ENCODE measurements around the gene PIWIL4.
"Not testable (repeated sequence)": the region's sequence is repeated elsewhere in the genome, so short reads cannot be mapped to it uniquely, and the experiment has no call there.

PIWIL4 gene

DNA sequence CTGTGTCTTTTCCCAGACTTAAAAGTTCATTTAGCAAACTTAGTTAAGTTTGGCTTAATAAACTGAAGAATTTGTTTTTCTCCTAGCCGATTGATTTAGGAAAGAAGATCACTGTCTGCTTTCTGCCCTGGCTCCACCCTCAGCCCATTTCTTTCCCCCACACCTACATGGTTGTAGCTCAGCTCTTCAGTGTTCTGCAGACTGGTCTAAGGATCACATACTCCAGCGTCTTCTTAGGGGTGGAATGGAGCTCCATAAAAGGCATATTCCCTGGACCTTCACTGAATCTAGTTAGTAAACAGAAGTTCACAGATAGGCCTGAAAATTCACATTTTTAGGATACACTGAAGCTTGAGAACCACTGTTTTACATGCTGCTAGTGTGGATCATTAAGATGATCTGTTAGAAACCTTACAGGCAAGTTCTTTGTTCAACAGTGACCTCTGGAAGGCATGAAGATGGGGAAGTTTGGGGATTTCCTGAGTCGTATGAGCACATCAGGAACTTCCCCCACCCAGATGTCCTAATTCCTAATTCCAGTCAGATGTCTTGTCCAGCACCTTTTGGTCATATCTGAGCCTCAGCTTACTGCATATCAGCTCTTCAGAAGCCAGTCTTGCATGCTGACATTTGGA, 16.8 kb downstream of the PIWIL4 start:
- no peak for DNase-seq (ENCODE audit: low read depth in 1 of 2, low spot score in 1 of 2)

DNA sequence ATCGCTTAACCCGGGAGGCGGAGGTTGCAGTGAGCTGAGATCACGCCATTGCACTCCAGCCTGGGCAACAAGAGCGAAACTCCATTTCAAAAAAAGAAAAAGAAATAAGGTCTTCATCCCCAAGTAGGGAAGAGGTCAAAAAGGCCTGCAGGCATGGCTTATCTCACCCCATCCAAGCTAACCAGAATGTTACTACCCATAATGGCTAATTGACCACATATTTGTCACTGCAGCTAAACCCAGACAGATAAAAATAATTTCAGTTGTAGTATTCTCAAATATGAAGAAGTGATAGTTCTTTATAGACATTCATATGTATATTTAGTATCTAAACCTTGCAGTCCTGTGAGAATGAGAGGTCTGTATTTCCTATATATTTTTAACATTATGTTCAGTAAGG, 17.8 kb downstream of the PIWIL4 start:
- no peak for DNase-seq (ENCODE audit: low read depth in 1 of 2, low spot score in 1 of 2)

DNA sequence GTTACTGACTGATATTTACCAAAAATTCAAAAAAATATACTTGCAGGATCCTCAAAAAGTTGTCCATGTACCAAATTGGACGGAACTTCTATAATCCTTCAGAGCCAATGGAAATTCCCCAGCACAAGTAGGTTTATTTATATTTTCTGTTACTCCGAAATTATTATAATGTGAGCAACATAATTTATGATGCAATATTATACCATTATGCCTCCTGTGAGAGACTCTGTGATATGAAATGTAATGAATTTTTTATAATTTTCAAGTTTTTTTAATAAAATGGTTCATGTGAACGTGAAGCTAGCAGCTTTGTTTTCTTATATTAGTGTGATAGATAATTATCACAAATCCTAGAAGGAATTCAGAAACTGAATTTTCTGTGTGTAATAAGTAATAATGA, 18.2 kb downstream of the PIWIL4 start:
- no peak for DNase-seq (ENCODE audit: low read depth in 1 of 2, low spot score in 1 of 2)

DNA sequence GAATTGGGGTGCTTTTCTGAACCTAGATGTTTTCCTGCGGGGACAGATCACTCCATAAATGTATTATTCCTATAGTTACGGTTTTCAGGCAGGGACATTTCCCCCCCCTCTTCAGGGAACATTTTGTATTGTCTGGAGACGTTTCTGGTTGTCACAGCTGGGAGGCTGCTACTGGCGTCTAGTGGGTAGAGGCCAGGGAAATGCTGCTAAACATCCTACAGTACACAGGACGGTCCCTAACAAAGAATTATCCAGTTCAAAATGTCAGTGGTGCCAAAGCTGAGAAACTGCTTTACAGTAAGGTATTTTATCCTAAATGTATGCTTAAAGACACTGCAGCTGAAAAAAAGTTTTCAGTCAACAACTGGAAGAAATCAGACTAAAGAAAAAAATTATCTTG, 19.4 kb downstream of the PIWIL4 start:
- no peak for DNase-seq (ENCODE audit: low read depth in 1 of 2, low spot score in 1 of 2)

DNA sequence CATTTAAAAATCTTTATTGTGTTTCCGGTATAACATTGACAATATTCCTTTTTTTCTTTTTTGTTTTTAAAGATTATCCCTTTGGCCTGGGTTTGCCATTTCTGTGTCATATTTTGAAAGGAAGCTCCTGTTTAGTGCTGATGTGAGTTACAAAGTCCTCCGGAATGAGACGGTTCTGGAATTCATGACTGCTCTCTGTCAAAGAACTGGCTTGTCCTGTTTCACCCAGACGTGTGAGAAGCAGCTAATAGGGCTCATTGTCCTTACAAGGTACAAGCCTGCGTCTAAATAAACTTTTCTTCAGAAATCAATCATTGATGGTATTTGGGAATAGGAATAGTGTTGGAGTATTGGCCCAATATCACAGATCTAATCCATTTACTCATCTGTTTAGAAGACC, 19.8 kb downstream of the PIWIL4 start:
- DNase-seq (ENCODE audit: low read depth in 1 of 2, low spot score in 1 of 2) = no peak

DNA sequence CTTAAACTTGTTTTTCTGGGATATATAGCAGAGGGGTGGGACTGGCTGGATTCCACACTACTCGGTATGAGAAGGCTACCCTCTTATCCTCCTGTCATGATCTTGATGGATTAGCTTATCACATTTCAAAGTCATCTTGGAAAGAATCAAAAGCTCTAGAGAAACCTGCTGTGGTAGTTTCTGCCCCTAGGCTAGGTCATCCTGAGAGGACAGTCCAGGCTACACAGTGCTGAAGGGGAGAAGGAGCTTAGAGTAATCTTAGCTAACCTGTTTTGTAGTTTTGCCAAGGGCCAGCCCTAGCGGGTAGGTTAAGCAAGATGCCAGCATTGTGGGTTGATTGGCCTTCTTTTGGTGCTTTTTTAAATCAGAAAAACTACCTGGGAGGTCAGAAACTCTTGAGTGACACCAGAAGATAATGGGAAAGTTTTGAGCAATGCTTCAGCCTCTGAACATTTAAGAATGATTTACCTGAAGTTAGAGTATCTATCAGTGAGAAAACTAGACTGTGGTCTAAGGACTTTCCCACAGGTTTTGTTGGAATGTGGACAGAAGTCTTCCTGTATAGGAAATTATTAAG, 21.3 kb downstream of the PIWIL4 start:
- no peak for DNase-seq (ENCODE audit: low read depth in 1 of 2, low spot score in 1 of 2)

DNA sequence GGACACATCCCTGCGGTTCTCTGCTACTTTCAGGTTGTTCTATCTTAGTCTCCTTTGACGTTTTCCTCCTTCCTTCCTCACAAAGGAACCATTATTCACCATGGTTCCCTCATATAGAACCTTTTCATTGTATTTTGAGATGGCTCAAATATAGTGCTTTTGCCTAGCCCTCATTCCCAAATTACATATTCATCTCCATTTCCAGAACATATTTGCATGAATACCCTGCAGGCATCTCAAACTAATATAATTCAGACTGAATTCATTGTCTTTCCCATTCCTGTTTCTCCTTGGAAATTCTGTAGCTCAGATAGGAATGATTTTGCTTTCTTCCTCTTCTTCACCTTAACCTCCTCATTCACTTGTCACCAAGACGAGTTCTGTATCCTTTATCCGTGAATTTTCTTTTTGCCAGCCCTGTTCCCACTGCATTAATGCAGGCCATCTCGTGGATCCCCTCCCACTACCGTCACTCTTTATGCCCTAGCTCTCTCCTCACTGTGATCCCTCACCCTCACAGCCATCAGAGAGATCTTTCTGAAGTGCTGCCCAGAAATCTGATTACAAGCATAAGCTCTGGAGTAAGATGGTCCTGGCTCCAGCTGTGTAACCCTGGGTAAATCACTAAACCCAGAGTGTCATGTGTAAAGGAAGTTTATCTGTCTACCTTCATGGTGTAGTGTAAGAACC, 23.3 kb downstream of the PIWIL4 start:
- DNase-seq (ENCODE audit: low read depth in 1 of 2, low spot score in 1 of 2) = no peak

DNA sequence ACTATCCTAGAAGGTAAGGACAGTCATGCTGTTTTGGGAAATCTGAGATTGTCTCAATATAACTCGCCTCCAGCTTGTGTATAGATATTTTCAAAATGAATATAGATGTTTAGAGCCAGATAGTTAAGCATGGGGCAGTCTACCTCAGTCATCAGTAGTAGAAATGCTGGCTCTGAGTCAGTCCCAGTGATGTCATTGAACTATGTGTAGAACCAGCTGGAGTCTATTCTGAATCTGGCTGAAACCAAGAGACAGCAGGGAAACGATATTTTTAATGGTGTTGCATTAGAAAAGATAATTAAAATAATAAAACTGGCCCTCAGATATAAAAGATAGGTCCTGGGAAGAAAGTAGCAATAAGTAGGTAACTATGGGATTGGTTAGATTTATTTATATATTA, 25.9 kb downstream of the PIWIL4 start:
- no peak for DNase-seq (ENCODE audit: low read depth in 1 of 2, low spot score in 1 of 2)

DNA sequence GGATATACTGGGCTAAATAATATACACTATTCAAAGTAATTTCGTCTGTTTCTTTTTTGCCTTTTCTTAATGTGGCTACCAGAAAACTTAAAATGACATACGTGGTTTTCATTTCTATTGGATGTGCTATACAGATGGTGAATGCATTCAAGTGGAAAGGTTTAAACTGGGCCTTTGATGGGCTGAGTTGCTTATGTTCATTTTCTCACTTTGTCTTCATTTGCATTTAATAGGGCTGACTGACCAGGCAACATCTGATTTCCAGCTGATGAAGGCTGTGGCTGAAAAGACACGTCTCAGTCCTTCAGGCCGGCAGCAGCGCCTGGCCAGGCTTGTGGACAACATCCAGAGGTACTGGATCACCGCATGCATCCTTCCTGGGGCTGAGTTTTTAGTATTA, 27.9 kb downstream of the PIWIL4 start:
- no peak for DNase-seq (ENCODE audit: low read depth in 1 of 2, low spot score in 1 of 2)

DNA sequence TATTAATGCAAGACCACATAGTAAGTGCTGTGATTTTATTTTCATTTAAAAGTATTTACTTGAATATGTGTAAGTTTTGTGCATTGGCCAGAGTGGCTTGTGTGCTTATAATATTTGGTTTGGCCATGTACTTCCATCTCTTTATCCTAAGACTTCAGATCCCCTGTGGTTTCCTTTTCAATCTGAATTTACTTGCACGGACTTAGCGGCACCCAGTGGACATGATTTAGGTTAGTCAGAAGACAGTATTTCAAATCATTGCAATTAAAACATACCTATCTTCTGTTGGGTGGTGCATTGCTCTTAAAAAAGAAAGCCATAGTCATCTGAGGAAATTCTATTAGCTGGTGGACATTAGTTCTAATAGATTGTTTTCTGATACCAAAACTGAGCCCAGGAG, 30.7 kb downstream of the PIWIL4 start:
- DNase-seq (ENCODE audit: low read depth in 1 of 2, low spot score in 1 of 2) = no peak

DNA sequence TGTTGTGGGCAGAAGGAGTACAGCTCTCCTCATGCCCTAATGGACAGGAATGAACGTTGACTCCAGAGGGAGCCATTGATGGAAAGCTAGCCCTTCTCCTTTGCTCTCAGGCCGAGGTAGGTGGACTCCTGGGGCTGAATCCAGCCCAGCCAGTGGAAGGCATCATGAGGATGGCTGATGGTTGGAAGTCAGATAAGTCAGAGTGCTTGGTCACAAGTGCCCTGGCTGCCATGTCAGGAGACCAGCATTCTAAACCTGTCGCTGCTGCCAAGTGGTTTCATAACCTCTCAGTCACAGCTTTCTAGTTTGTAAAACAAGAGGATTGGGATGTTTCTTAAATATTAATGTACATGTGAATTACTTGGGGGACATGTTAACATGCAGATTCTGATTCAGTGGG, 32.3 kb downstream of the PIWIL4 start:
- DNase-seq (ENCODE audit: low read depth in 1 of 2, low spot score in 1 of 2) = no peak

DNA sequence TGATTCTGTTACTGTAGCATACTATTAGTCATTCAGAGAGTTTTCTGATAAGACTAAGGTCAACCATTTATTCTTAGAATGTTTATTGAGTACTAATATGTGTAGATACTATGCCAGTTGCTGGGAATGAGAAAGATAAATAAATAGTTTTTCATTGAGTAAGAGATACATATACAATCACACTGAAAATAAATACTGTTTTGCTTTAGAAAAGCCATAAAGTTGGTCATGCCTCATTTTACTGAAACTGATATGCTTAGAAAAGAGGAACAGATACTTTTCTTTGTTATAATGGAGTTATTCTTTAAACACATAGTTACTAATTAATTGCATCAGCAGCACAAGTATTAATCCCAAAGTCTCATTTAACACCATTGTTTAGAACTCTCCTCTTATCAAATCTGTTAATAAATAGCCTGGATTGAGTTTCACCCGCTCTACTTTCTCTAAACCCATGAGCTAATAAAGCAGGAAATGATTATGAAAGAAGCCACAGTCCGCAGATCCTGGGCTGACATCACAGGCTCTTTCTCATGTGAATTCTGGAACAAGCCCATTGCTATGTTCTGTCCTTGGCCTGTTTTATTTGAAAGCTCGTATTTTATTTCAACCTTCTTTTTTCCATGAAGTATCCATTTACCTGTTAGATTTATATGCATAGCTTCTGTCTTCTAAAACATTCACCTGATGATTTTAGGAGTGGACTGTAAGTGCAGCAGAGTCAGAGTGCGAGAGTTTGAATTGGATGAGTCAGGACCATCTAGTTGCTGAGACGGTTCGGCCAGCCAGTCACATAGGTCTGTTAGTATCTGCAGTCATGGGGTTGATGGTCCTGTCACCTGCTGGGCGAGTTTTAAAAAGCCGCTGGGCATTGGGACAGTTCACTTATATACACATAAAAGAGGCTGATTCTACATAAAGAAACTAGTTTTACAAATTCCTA, 35.5 kb downstream of the PIWIL4 start:
- no peak for DNase-seq (ENCODE audit: low read depth in 1 of 2, low spot score in 1 of 2)

DNA sequence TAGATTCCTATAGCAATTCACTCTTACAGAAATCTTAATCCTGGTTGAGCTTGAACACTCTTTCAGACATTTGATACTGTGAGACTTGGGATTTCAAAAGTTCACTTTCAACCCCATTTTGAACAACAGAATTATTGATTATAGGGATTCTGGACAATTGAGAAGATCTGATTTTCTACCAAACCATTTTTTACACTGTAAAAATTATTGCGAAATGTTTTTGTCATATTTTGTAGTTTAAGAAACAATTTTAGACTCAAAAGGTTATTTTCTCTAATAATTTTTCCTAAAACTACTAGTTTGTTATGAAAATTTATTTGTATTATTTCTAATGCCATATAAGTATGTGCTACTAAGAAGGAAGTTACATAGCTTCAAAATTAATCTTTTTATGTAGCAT, 36.4 kb downstream of the PIWIL4 start:
- DNase-seq (ENCODE audit: low read depth in 1 of 2, low spot score in 1 of 2) = no peak

DNA sequence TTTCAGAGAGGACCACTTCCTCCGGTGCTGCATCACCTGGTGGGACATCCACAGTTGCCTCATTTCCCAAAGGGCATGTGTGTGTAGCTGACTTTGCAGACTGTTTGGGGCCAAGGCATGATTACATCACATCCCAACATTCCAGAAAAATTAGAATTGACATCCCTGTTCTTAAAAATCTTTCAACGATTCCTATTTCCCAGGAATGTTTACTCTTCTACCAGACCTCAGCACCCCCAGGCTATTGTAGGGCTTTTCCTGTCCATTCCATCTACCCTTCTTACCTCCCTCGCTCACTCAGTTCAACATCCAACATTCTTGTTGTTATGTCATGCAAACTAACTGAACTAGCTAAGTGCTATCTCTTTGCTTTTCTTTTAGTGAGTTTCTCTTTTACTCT, 37.3 kb downstream of the PIWIL4 start:
- no peak for DNase-seq (ENCODE audit: low read depth in 1 of 2, low spot score in 1 of 2)

DNA sequence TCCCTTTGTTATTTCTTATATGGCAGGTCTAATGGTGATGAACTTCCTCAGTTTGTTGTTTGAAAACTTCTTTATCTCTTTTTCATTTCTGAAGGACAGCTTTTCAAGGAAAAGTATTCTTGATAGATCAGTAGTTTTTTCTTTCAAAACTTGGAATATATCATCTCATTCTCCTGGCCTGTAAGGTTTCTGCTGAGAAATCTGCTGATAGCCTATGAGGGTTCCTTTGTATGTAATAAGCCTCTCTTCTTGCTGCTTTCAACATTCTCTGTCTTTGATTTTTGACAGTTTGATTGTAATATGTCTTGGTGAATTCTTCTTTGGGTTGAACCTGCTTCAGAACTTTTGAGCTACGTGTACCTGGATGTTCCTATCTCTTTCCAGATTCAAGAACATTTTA, 46.0 kb downstream of the PIWIL4 start:
- no peak for DNase-seq (ENCODE audit: low read depth in 1 of 2, low spot score in 1 of 2)

DNA sequence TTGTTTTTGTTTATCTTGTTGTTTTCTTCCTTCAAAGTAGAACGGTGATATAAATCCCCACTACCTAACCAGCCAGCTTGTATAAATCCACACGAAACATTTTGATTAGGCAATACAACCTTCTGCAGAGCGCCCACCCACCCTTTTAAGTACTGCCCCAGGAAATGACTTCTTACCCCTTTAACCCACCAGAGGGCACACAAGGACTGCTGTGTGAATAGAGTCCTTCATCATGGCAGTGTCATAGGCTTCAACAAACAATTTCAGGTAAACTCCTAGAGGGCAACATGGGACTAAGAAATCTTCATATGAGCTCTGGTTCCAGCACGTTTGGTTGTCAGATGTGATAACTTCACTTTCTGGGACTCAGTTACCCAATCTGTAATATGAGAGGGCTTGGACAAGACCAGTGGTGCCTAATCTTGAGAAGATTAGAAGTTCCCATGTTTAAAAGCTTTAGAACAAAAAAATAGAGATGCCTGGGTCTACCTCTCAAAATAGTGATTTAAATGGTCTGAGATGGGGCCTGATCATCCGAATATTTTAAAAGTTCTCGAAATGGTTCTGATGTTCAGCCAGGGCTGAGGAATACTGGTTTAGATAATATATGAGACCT, 56.1 kb downstream of the PIWIL4 start:
- peak in 1 of 2 donors; percentile 21 for DNase-seq (ENCODE audit: low read depth in 1 of 2, low spot score in 1 of 2)

DNA sequence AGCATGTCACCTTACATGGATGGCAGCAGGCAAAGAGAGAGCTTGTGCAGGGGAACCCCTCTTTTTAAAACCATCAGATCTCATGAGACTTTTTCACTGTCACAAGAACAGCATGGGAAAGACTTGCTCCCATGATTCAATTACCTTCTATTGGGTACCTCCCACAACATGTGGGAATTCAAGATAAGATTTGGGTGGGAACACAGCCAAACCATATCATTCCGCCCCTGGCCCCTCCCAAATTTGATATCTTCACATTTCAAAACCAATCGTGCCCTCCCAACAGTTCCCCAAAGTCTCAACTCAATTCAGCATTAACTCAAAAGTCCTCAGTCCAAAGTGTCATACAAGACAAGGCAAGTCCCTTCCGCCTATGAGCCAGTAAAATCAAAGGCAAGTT, 58.3 kb downstream of the PIWIL4 start:
- DNase-seq (ENCODE audit: low read depth in 1 of 2, low spot score in 1 of 2) = not testable (repeated sequence)

DNA sequence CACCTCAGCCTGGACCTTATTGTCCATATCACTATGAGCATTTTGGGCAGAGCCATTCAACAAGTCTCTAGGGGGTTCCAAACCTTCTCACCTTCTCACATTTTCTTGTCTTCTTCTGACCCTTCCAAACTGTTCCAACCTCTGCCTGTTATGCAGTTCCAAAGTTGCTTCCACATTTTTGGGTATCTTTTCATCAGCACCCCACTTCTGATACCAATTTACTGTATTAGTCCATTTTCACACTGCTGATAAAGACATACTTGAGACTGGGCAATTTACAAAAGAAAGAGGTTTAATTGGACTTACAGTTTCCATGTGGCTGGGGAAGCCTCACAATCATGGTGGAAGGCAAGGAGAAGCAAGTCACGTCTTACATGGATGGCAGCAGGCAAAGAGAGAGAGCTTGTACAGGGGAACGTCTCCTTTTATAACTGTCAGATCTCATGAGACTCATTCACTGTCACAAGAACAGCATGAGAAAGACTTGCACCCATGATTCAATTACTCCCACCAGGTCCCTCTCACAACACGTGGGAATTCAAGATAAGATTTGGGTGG, 59.9 kb downstream of the PIWIL4 start:
- DNase-seq (ENCODE audit: low read depth in 1 of 2, low spot score in 1 of 2) = not testable (repeated sequence)

DNA sequence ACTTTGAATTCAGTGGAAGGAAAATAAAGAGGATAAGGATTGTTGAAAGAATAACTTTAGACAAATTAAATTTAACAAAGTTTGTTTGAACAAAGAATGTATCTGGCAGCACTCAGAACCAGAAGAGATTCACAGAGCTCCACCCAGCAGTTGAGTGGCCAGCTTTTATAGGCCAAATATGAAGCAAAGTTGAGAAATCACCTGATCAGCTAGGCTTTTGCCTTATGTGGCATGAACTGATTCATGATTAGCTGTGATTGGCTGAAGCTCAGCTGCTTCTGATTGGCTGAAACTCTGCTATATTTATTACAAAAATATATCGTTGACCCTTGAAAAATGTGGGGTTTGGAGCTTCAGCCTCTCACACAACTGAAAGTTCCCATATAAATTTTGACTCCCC, 62.6 kb downstream of the PIWIL4 start:
- no peak for DNase-seq (ENCODE audit: low read depth in 1 of 2, low spot score in 1 of 2)

DNA sequence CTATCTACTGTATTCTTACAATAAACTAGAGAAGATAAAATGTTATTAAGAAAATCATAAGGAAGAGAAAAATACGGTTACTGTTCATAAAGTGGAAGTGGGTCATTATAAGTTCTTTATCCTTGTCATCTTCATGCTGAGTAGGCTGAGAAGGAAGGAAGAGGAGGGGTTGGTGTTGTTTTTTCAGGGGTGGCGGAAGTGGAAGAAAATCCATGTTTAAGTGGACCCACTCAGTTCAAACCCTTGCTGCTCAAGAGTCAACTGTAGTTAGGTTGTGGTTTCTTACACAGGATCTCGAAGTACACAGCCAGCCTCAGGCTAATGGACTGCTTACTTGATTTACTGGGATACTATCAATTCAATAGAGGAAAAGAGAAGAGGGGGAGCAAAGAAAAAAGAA, 63.1 kb downstream of the PIWIL4 start:
- no peak for DNase-seq (ENCODE audit: low read depth in 1 of 2, low spot score in 1 of 2)

DNA sequence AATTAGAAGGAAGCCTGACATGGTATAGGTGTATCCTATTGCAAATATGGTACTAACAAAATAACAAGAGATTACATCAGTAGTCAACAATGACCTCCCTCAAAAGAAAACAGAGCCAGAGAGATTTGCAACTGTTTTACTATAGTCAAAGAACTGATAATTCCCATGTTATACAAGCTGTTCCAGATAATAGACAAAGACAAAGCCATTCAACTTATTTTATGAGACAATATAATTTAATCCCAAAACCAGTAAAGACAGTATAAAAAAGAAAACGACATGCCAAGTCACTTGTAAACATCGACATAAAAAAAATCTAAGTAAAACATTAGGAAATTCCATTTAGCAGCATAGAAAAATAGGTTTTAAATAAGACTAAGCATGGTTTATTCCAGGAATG, 65.2 kb downstream of the PIWIL4 start:
- no peak for DNase-seq (ENCODE audit: low read depth in 1 of 2, low spot score in 1 of 2)

Measured in activated CD4-positive, alpha-beta T cell treated with anti-CD3 and anti-CD28 coated beads, Interleukin-2, amount 50 U/mL, for 24 hours (primary cell).